Measurements from ENCODE around the gene HMGB1. TPM values are rescaled to one million over a fixed set of nuclear protein-coding genes. Genes with fewer than 3 reads are reported as not detected.

Gene HMGB1
- total and polyA plus RNA-seq, 2 of the 13 experiments (the other 11 are each of a cell fraction or from before 2014, with no cell fraction given): 115 to 584 TPM

DNA sequence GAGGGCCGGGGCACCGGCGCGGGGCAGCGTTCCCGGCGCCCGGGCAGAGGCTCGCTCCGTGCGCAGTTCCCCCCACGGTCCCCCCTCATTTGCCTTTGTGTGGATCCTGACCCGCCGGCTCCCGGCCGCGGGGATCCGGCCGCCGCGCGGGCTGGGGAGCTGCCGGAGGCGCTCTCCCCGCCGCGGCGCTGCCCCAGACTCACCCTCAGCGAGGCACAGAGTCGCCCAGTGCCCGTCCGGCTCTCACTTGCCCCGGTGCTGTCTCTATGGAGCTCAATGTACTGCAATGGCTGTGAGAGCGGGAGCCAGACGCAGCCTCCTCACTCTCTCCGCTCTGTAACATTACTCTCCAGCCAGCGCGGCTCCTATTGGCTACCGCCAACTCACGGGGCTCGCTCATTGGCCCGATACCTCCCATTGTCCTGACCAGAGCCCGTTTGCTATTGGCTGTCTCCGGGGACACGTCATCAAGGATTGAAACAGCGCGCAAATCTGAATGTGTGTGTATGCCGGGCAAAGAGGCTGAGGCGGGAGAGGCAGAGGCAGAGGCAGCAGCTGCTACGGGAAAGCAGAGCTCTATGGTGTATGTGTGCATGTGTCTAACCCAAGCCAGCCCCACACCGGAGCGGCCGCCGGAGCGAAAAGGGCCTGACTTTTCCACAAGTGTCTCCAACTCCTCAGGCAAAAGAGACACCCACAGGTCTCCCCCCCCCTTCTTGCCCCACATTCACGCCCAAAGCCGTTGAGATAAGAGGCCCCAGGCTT lies at the start of gene HMGB1 (continued):
- TF ChIP-seq ZNF781 (CRISPR knock-in tag; IDR thresholded peaks at IDR 0.05; ENCODE audit: borderline replicate concordance, not compliant biosample characterization) (no peak), TCF7 (IDR thresholded peaks at IDR 0.05; ENCODE audit: low read depth) (no peak), ZZZ3 (CRISPR knock-in tag; IDR thresholded peaks at IDR 0.05; ENCODE audit: borderline replicate concordance) (no peak), ATF1 (CRISPR knock-in tag; IDR thresholded peaks at IDR 0.05) (peak; percentile 95), TOE1 (CRISPR knock-in tag; IDR thresholded peaks at IDR 0.05) (no peak), ISL2 (CRISPR knock-in tag; IDR thresholded peaks at IDR 0.05) (no peak), NAIF1 (CRISPR knock-in tag; IDR thresholded peaks at IDR 0.05; ENCODE audit: borderline replicate concordance) (no peak), DR1 (CRISPR knock-in tag; IDR thresholded peaks at IDR 0.05) (peak; percentile 70; the same call in 1 of the 2 replicates), NBN (conservative IDR thresholded peaks at IDR 0.05) (no peak), MBD4 (IDR thresholded peaks at IDR 0.05; ENCODE audit: borderline replicate concordance, low read length) (no peak), SRSF4 (IDR thresholded peaks at IDR 0.05; ENCODE audit: low read depth, low read length, poor library complexity, severe bottlenecking) (no peak), RAD21 (CRISPR knock-in tag; IDR thresholded peaks at IDR 0.05) (peak; percentile 46; the same call in 1 of the 2 replicates), PHF20 (CRISPR knock-in tag; IDR thresholded peaks at IDR 0.05) (no peak), ZNF136 (CRISPR knock-in tag; IDR thresholded peaks at IDR 0.05; ENCODE audit: low read depth) (no peak), REXO4 (CRISPR knock-in tag; IDR thresholded peaks at IDR 0.05; ENCODE audit: borderline replicate concordance) (no peak), SATB2 (CRISPR knock-in tag; IDR thresholded peaks at IDR 0.05) (no peak), SNAI1 (CRISPR knock-in tag; IDR thresholded peaks at IDR 0.05; ENCODE audit: borderline replicate concordance) (no peak)
- TF ChIP-seq, protein P1, sequence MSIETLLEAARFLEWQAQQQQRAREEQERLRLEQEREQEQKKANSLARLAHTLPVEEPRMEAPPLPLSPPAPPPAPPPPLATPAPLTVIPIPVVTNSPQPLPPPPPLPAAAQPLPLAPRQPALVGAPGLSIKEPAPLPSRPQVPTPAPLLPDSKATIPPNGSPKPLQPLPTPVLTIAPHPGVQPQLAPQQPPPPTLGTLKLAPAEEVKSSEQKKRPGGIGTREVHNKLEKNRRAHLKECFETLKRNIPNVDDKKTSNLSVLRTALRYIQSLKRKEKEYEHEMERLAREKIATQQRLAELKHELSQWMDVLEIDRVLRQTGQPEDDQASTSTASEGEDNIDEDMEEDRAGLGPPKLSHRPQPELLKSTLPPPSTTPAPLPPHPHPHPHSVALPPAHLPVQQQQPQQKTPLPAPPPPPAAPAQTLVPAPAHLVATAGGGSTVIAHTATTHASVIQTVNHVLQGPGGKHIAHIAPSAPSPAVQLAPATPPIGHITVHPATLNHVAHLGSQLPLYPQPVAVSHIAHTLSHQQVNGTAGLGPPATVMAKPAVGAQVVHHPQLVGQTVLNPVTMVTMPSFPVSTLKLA (IDR thresholded peaks at IDR 0.05): peak; percentile 43; the same call in 1 of the 2 replicates
- TF ChIP-seq, protein P2, sequence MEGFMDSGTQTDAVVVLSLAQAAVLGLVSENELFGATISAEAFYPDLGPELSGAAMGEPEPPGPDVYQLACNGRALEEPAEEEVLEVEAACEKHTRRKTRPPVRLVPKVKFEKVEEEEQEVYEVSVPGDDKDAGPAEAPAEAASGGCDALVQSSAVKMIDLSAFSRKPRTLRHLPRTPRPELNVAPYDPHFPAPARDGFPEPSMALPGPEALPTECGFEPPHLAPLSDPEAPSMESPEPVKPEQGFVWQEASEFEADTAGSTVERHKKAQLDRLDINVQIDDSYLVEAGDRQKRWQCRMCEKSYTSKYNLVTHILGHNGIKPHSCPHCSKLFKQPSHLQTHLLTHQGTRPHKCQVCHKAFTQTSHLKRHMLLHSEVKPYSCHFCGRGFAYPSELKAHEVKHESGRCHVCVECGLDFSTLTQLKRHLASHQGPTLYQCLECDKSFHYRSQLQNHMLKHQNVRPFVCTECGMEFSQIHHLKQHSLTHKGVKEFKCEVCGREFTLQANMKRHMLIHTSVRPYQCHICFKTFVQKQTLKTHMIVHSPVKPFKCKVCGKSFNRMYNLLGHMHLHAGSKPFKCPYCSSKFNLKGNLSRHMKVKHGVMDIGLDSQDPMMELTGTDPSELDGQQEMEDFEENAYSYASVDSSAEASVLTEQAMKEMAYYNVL (CRISPR knock-in tag; IDR thresholded peaks at IDR 0.05; ENCODE audit: borderline replicate concordance): peak; percentile 61; the same call in 1 of the 2 replicates
- TF ChIP-seq, protein P3, sequence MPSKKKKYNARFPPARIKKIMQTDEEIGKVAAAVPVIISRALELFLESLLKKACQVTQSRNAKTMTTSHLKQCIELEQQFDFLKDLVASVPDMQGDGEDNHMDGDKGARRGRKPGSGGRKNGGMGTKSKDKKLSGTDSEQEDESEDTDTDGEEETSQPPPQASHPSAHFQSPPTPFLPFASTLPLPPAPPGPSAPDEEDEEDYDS (CRISPR knock-in tag; IDR thresholded peaks at IDR 0.05): peak; percentile 67
- TF ChIP-seq, protein P4, sequence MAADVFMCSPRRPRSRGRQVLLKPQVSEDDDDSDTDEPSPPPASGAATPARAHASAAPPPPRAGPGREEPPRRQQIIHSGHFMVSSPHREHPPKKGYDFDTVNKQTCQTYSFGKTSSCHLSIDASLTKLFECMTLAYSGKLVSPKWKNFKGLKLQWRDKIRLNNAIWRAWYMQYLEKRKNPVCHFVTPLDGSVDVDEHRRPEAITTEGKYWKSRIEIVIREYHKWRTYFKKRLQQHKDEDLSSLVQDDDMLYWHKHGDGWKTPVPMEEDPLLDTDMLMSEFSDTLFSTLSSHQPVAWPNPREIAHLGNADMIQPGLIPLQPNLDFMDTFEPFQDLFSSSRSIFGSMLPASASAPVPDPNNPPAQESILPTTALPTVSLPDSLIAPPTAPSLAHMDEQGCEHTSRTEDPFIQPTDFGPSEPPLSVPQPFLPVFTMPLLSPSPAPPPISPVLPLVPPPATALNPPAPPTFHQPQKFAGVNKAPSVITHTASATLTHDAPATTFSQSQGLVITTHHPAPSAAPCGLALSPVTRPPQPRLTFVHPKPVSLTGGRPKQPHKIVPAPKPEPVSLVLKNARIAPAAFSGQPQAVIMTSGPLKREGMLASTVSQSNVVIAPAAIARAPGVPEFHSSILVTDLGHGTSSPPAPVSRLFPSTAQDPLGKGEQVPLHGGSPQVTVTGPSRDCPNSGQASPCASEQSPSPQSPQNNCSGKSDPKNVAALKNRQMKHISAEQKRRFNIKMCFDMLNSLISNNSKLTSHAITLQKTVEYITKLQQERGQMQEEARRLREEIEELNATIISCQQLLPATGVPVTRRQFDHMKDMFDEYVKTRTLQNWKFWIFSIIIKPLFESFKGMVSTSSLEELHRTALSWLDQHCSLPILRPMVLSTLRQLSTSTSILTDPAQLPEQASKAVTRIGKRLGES (CRISPR knock-in tag; IDR thresholded peaks at IDR 0.05; ENCODE audit: borderline replicate concordance): no peak

Measured in HepG2 (cell line).